Spleen (tissue), 7 donors: ENCODE data around the gene CCDC73.

Source experiments
- POLR2A ChIP-seq, 3 donors: fragments of 450-650 bp; IDR thresholded peaks; one replicate each; pipeline ENCODE4 v1.5.1; 2017; ENCODE audit warnings: antibody characterized with exemption in 3 of 3, mild to moderate bottlenecking in 1 of 3
- POLR2AphosphoS5 ChIP-seq, 3 donors: sonication (generic); formaldehyde crosslinking; IDR thresholded peaks; one replicate each; pipeline ENCODE4 v1.5.1; 2017; ENCODE audit warnings: antibody characterized with exemption in 3 of 3
- TF ChIP-seq, protein P1 (sequence below), 11 experiments: fragments of 200-600 bp in 7 of 11; fragments of 450-650 bp in 4 of 11; sonication (generic) in 4 of 11; IDR thresholded peaks in 8 of 11; conservative IDR thresholded peaks in 3 of 11; 1 replicate in 7 of 11; 2 replicates in 4 of 11; pipeline versions ENCODE4 v1.4.0 to v1.8.0; 2016 to 2021; ENCODE audit warnings: antibody characterized with exemption in 11 of 11, inconsistent platforms in 4 of 11, mild to moderate bottlenecking in 1 of 11
- donor health status: DM: no; HTN: no; CAD: no; lungs with moderate emphysema.
- donor health status: DM: no; HTN: no; CAD: no.
- donor health status: DM: no; HTN: no; CAD: no.

DNA sequence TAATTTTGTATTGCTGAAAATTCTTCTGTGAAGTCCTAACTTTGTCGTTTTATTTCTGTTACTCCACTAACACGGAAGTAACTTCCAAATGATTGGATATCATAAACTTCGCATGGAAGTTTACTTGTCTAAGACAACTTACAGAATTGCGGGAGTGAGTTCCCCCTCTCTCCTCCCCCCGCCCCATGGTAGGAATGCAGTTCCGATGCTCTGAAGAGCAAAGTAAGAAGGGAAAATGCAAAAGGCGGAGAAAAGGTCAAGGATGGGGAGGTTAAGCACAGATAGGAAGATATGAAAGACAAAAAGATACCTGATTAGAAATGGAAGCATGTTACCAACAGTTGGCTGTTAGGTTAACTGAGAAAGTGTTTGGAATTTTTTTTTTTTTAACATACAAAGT is 209.5 kb downstream of the CCDC73 start:
- TF ChIP-seq, protein P1, sequence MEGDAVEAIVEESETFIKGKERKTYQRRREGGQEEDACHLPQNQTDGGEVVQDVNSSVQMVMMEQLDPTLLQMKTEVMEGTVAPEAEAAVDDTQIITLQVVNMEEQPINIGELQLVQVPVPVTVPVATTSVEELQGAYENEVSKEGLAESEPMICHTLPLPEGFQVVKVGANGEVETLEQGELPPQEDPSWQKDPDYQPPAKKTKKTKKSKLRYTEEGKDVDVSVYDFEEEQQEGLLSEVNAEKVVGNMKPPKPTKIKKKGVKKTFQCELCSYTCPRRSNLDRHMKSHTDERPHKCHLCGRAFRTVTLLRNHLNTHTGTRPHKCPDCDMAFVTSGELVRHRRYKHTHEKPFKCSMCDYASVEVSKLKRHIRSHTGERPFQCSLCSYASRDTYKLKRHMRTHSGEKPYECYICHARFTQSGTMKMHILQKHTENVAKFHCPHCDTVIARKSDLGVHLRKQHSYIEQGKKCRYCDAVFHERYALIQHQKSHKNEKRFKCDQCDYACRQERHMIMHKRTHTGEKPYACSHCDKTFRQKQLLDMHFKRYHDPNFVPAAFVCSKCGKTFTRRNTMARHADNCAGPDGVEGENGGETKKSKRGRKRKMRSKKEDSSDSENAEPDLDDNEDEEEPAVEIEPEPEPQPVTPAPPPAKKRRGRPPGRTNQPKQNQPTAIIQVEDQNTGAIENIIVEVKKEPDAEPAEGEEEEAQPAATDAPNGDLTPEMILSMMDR (IDR thresholded peaks at IDR 0.05 in 8 of 11, conservative IDR thresholded peaks at IDR 0.05 in 3 of 11) = no peak
- TF ChIP-seq POLR2AphosphoS5 (IDR thresholded peaks at IDR 0.05) (no peak), POLR2A (IDR thresholded peaks at IDR 0.05) (no peak)
